ENCODE results near the gene POGZ.

POGZ gene

GRCh38 chr1:151459331-151460046, at the start of gene POGZ:
Gene POGZ, minus strand, starts transcription at chr1:151459494. Its CDS starts 17,290 bp downstream, at chr1:151442204.
- TF ChIP-seq JUND (IDR thresholded peaks at IDR 0.05; ENCODE audit: low read depth) = no peak
- DNase-seq (ENCODE audit: low read depth in 1 of 2, low spot score in 1 of 2) = peak; percentile 96 to 99
- in situ Hi-C loops (cut with HindIII; ENCODE audit: low pct_unique_long_range_greater_than_20kb, low sequenced_read_pairs) = no loop called here

- no peak for DNase-seq (ENCODE audit: low read depth in 1 of 2, low spot score in 1 of 2)
- in situ Hi-C loops (cut with HindIII; ENCODE audit: low pct_unique_long_range_greater_than_20kb, low sequenced_read_pairs) = no loop called here
- TF ChIP-seq JUND (IDR thresholded peaks at IDR 0.05; ENCODE audit: low read depth) = no peak
Observed at GRCh38 chr1:151508833-151509232, 49.5 kb upstream of the POGZ start.

- no peak for DNase-seq (ENCODE audit: low read depth in 1 of 2, low spot score in 1 of 2)
Observed at GRCh38 chr1:151504759-151505158, 45.5 kb upstream of the POGZ start.

GRCh38 chr1:151504252-151504651, 45.0 kb upstream of the POGZ start:
- in situ Hi-C loops (cut with HindIII; ENCODE audit: low pct_unique_long_range_greater_than_20kb, low sequenced_read_pairs) = no loop called here
- no peak for TF ChIP-seq JUND (IDR thresholded peaks at IDR 0.05; ENCODE audit: low read depth)
- no peak for DNase-seq (ENCODE audit: low read depth in 1 of 2, low spot score in 1 of 2)

More at GRCh38 chr1:151504759-151505158, 45.5 kb upstream of the POGZ start:
- in situ Hi-C loops (cut with HindIII; ENCODE audit: low pct_unique_long_range_greater_than_20kb, low sequenced_read_pairs) = no loop called here
- TF ChIP-seq JUND (IDR thresholded peaks at IDR 0.05; ENCODE audit: low read depth) = no peak

- no peak for DNase-seq (ENCODE audit: low read depth in 1 of 2, low spot score in 1 of 2)
- in situ Hi-C loops (cut with HindIII; ENCODE audit: low pct_unique_long_range_greater_than_20kb, low sequenced_read_pairs) = no loop called here
- no peak for TF ChIP-seq JUND (IDR thresholded peaks at IDR 0.05; ENCODE audit: low read depth)
Observed at GRCh38 chr1:151502859-151503780, 43.8 kb upstream of the POGZ start.

- no peak for TF ChIP-seq JUND (IDR thresholded peaks at IDR 0.05; ENCODE audit: low read depth)
- DNase-seq (ENCODE audit: low read depth in 1 of 2, low spot score in 1 of 2) = no peak
- in situ Hi-C loops (cut with HindIII; ENCODE audit: low pct_unique_long_range_greater_than_20kb, low sequenced_read_pairs) = no loop called here
Observed at GRCh38 chr1:151502035-151502700, 42.9 kb upstream of the POGZ start.

- DNase-seq (ENCODE audit: low read depth in 1 of 2, low spot score in 1 of 2) = peak in 1 of 2 experiments; percentile 41
- TF ChIP-seq JUND (IDR thresholded peaks at IDR 0.05; ENCODE audit: low read depth) = no peak
Observed at GRCh38 chr1:151501474-151501873, 42.2 kb upstream of the POGZ start.

GRCh38 chr1:151499930-151500329, 40.6 kb upstream of the POGZ start:
- in situ Hi-C loops (cut with HindIII; ENCODE audit: low pct_unique_long_range_greater_than_20kb, low sequenced_read_pairs) = no loop called here

More at GRCh38 chr1:151501474-151501873, 42.2 kb upstream of the POGZ start:
- in situ Hi-C loops (cut with HindIII; ENCODE audit: low pct_unique_long_range_greater_than_20kb, low sequenced_read_pairs) = no loop called here

GRCh38 chr1:151499365-151499764, 40.1 kb upstream of the POGZ start:
- in situ Hi-C loops (cut with HindIII; ENCODE audit: low pct_unique_long_range_greater_than_20kb, low sequenced_read_pairs) = no loop called here
- DNase-seq (ENCODE audit: low read depth in 1 of 2, low spot score in 1 of 2) = no peak
- TF ChIP-seq JUND (IDR thresholded peaks at IDR 0.05; ENCODE audit: low read depth) = no peak

More at GRCh38 chr1:151499930-151500329, 40.6 kb upstream of the POGZ start:
- no peak for DNase-seq (ENCODE audit: low read depth in 1 of 2, low spot score in 1 of 2)
- TF ChIP-seq JUND (IDR thresholded peaks at IDR 0.05; ENCODE audit: low read depth) = no peak

GRCh38 chr1:151495316-151495715, 36.0 kb upstream of the POGZ start:
- DNase-seq (ENCODE audit: low read depth in 1 of 2, low spot score in 1 of 2) = no peak
- no peak for TF ChIP-seq JUND (IDR thresholded peaks at IDR 0.05; ENCODE audit: low read depth)
- in situ Hi-C loops (cut with HindIII; ENCODE audit: low pct_unique_long_range_greater_than_20kb, low sequenced_read_pairs) = no loop called here

- peak in 1 of 2 experiments; percentile 33 for DNase-seq (ENCODE audit: low read depth in 1 of 2, low spot score in 1 of 2)
- in situ Hi-C loops (cut with HindIII; ENCODE audit: low pct_unique_long_range_greater_than_20kb, low sequenced_read_pairs) = no loop called here
- TF ChIP-seq JUND (IDR thresholded peaks at IDR 0.05; ENCODE audit: low read depth) = no peak
Observed at GRCh38 chr1:151494741-151495281, 35.5 kb upstream of the POGZ start.

- DNase-seq (ENCODE audit: low read depth in 1 of 2, low spot score in 1 of 2) = no peak
- no peak for TF ChIP-seq JUND (IDR thresholded peaks at IDR 0.05; ENCODE audit: low read depth)
- in situ Hi-C loops (cut with HindIII; ENCODE audit: low pct_unique_long_range_greater_than_20kb, low sequenced_read_pairs) = no loop called here
Observed at GRCh38 chr1:151493042-151493441, 33.7 kb upstream of the POGZ start.

Data from T47D (cell line).